Epithelial cell of prostate (primary cell): Measurements from ENCODE around the gene NEGR1.

Experiments used
- DNase-seq: peaks from one replicate; pipeline ENCODE4 v3.0.0-alpha.2; 2011; ENCODE audit warnings: low read depth, low spot score
- H3K27ac ChIP-seq: fragments of 450-650 bp; 2 replicates; pipeline ENCODE4 v1.5.1; 2017; ENCODE audit warnings: mild to moderate bottlenecking

Gene NEGR1

DNA sequence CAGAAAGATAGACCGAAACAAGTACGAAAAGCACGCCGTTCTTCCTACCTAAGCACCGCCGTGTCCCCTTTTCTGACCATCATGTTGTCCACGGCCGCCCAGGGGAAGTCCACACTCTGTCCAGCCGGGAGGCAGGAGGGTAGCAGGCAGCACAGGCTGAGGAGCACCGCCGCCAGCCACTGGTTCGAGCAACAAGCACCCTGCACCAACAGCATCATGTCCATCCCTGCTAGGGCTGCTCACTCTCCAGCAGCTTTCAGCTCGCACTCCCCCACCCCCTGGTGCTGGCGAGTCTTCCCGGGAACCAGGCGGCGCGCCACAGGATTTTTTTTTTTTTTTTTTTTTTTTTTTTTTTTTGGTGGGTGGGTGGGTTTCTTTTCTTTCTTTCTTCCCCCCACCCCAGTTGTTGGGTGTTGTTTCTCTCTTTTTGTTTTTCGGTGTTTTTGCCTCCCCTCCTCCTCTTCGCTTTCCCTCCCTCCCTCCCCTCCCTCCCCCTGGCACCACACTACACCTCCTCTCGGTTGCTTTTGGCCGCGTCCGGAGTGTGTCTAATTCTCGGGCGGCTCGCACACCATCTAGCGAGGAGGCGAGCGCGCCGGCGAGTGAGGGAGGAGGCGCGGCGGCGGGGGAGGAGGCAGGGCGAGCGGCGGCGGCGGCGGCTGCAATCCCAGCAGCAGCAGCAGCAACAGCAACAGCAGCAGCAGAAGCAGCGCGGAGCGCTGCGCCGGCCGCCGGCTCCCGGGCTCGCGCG lies at the start of gene NEGR1:
Gene NEGR1 (minus strand): TSS at position 269 of the 751 bp plus-strand sequence.
- peak within 1 kb of the TSS; percentile 90 for H3K27ac ChIP-seq

DNA sequence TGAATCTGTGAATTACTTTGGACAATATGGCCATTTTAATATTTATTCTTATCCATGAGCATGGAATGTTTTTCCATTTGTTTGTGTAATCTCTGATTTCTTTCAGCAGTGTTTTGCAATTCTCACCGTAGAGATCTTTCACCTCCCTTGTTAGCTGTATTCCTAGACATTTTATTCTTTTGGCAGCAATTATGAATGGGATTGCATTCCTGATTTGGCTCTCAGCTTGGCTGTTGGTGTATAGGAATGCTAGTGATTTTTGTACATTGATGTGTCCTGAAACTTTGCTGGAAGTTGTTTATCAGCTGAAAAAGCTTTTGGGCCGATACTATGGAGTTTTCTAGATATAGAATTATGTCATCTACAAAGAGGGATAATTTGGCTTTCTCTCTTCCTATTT lies 44.2 kb upstream of the NEGR1 start:
- no peak for DNase-seq
- H3K27ac ChIP-seq, result no peak overlapping the region

More for the DNA sequence above, at the start of gene NEGR1:
- peak; percentile 54 for DNase-seq

DNA sequence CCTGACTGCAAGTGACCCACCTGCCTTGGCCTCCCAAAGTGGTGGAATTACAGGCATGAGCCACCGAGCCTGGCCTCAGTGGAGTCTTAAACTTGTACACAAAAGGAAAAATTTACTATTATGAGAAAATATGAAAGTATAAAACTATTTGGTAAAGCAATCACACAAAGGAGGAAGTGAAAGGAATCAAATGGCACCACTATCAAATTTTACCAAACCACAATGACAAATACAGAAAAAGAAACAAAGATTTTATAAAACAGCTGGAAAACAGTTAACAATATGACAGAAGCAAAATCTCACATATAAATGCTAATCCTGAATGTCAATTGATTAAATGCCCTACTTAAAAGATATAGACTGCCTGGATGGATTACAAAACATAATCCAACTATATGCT lies 42.1 kb upstream of the NEGR1 start:
- H3K27ac ChIP-seq, result no peak overlapping the region
- no peak for DNase-seq

DNA sequence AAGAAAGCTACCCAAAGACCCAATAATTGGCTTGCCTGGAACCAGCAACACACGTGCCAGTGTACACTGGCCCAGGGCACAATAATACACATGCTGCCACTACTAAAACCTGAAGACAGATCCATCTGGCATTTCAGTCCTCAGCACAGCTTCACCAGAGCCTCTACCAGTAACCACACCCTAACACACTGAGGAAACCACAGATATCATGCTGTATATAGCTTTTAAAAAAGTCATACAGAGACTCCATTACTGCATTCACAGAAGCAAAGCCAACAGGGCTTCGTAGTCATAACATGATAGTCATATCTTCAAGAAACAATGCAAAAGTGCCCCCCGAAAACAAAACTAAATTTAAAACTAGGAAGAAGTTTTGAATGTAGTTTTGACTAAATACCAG lies 40.6 kb upstream of the NEGR1 start:
- no peak for DNase-seq
- no peak overlapping the region for H3K27ac ChIP-seq

DNA sequence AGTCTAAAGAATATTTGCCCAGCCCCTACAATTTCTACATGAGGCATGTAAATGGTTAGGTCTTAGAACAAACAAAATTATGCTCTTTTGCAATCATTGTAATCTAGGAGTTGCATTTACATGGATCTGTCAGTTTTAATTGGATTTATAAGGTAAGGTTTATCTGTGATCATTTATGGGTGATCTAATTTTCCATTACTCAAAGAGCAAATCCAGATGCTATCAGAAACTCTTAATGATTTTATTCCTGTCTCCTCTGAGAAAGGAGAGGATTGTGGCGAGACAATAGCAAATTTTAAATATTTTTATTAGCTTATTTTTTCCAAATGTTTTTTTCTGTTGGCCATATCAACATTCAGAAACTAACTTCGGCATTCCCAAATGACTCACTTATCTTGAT lies 14.2 kb upstream of the NEGR1 start:
- DNase-seq, result no peak

DNA sequence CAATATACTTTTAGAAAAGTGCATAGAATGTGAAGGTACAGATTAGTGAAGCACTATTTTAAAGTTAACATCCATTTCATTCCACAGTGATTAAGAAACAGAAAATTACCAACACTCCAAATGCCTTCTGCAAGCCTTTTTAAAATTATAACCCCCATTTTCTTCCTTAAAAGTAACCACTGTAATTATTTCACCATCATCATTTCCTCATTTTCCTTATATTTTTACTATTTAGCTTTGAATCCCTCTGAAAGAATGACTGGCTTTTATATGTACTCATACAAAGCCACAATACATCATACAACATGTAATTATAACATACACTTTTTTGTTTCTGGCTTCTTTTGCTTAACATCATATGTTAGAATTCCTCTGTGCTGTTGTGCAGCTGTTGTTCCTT lies 6.5 kb upstream of the NEGR1 start:
- H3K27ac ChIP-seq, result no peak overlapping the region
- no peak for DNase-seq

More for the DNA sequence above, 14.2 kb upstream of the NEGR1 start:
- no peak overlapping the region for H3K27ac ChIP-seq

DNA sequence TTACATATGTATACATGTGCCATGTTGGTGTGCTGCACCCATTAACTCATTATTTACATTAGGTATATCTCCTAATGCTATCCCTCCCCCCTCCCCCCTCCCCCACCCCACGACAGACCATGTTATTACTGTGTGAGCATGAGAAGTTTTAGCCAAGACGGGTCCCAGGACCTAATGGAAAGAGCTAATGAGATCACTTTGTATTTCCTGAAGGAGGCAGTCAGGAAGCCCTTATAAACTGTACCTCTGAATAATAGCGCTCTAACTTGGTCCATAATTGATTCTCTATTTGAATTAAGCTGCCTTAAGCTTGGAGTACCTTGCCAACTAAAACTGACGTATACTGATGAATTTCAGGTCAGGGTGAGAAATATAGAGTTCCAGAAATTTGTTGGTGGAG lies 4.1 kb upstream of the NEGR1 start:
- no peak overlapping the region for H3K27ac ChIP-seq
- no peak for DNase-seq

DNA sequence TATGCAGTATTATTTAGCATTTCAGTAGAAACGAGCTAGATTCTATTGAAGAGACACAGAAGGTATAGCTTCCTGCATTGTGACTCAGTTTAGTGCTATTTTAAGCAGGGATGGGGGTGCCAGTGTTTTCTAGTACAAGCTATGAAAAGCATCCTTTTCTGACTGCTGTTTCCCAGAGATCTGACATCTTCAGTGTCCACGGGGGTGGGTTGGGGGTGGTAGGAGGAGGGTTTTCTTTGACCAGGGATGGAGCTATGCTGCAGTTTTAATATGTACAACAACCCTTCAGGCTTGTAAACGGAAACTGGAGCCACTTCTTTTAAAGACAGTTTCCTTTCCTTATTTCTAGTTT lies 2.7 kb upstream of the NEGR1 start:
- no peak for DNase-seq
- H3K27ac ChIP-seq, result peak overlapping the region; percentile 90

DNA sequence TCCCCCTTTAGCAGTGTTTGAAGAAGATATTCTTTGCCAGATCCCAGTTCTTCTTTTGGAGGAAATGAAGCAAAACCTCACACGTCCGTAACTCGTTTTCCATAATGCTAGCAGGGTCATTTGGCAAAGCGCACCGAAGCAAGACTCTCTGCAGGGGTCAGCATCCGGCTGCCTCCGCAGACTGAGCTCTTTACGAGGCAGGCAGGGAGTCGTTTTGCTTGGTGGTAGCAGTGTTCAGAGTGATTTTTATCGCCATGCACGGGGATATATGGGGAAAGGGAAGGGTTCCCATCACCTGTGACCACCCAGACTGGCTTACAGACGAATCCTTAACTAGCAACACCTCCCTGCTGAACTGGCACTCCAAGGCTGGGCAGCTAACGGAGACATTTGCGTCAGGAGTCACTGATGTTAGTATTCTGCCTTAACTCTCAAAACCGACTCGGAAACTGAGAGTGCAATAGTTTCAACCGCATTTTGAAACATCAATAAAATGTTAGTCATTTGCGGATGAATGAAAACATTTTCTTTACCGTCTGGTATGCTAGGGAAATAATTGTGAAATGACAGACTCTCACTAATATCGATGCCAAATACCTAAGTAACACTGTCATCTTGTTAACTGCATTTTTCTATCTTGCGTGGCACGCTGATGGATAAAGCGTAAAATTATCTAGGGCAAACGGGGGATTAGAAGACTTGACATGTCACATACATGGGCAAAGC lies 2.2 kb upstream of the NEGR1 start:
- peak; percentile 83 for DNase-seq
- peak overlapping the region; percentile 90 for H3K27ac ChIP-seq

DNA sequence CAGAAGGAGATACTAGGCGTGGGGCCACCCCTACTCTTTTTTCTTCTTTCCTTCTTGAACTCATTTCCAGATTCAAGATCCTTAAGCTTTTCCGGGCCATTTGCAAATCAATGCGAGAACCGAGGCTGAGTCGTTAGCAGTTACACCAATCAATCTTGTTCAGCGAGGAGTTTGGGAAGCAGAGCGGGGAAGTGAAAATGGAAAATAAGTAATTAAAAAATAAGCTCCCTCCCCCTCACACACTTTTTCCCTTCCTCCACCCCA lies 1.7 kb upstream of the NEGR1 start:
- peak overlapping the region; percentile 90 for H3K27ac ChIP-seq
- no peak for DNase-seq

DNA sequence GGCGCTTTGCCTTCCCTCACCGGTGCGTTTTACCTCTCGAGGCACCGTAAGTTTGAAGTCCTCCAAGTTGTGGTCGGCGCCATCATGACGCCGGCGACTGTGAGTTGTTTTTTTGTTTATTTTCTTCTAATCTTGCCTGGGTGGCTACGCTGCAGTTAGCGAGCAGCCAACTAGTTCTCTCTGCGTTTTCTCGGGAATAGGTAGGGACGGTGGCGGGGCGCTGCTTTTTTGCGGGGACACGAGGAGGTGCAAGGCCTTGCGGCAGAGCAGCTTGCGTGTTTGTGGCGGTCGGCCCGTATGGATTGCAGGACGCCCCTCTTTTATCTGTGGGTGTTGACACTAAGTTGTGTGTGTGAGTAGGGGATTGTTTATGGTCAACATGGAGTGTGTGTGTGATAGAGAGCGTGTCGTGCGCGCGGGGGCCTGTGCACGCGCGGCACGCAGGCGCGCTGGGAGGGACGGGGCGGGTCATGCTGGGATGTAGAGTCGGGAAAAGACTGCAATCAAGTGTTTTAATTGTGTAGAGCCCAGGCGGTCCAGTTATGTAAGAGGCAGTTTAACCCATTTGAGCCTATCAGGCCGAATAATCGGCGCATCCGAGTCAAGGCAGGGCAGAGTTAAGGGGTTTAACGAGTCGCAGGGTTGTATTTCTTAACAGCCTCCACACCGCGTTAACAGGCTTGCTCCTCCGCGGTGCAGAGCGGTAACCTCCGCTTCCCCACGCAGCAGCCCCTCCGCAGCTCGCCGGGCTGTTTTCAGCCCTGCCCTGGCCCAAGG lies 1.2 kb upstream of the NEGR1 start:
- peak overlapping the region; percentile 90 for H3K27ac ChIP-seq
- no peak for DNase-seq

DNA sequence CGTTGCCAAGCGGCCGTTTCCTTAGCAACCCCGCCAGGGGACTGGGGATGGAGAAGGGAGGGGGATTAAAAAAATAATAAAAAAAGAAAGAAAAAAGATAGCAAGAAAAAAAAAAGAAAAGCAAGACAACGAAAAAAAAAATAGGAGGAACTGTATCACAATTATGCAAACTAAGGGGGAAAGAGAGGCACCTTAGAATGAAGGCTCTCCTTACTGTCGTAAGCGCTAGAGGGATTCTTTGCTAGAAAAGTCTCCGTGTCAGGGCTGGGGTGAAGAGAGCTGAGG lies 625 bp upstream of the NEGR1 start:
- no peak for DNase-seq
- peak overlapping the region; percentile 90 for H3K27ac ChIP-seq

DNA sequence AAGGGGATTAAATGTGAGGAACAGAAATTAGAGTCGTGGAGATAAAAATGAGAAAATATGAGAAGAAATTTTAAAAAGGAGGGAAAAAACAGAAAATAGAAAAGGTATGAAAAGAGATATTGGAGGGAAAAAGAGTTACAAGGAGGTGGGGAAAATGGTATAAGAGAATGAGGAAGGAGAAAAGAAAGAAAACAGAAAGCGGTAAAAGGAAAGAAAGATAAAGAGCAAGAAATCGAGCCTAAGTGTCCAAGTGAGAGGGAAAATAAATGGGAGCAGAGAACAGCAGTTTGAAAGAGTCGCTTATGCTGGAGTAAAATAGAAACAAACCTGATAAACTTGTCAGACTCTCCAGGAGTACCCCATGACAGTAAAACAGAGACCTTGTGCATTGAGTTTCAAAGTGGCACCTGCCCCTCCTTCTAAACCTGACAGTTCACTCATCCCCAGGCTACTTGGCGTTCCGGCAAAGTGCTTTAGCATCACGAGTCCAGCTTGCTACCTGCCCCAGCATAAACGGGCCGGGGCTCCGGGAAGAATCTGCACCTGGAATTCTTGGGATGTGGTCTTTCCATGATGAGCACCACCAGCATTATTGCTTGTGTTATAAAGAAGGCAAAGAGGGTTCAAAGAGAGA lies 585 bp downstream of the NEGR1 start:
- no peak overlapping the region for H3K27ac ChIP-seq
- DNase-seq, result no peak

DNA sequence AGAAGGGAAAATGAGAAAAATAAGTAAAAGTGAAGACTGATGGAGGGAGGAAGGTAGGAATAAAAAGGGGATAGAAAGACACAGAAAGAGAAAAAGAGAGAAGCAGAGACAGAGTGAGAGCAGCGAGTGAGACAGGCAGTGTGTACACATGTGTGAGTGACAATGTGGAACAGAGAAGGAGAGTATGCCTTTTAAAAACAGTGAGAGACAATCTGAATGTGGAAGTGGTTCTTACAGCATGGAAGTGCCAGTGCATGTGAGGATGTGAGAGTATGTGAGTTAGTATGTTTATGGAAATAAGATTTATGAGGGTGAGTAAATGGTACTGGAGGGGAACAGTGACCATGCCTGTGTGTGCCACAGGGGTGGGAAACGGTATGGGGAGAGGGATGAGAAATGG lies 1.2 kb downstream of the NEGR1 start:
- no peak overlapping the region for H3K27ac ChIP-seq
- DNase-seq, result no peak

DNA sequence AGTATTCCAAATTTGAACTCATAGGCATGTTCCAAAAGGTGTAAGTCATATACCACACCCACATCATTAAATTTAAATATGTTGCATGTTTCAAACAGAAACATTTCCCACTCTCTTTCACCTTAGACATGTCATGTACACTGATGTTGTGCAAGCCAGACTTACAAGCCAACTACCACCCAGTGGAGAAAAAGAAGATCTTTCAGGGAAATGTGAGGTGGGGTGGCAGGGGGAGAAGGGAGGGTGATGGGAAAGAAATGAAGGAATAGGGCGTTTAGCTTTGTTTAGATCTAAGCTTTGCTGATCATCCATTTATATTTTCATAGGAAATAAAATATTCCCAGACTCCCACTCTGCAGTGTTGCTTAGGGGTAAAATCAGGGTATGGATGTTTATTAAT lies 1.6 kb downstream of the NEGR1 start:
- no peak for DNase-seq
- H3K27ac ChIP-seq, result no peak overlapping the region

DNA sequence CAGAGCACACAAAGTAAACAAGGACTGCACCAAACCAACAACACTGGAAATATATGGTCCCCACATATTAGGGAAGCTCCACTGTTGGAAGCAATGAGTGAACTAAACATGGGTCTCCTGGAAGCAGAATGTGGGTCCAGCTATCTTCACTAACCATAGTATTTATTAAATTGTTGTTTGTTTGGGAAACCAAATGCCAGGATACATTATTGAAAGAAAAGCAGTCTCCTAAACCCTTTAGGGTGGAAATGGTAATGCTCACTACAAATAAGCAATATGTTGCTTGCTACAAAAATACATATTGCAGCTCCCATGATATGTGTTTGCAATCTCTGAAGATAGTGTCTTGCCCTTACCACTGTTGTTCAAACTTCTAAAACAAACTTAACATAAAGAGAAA lies 2.2 kb downstream of the NEGR1 start:
- DNase-seq, result no peak
- H3K27ac ChIP-seq, result no peak overlapping the region

DNA sequence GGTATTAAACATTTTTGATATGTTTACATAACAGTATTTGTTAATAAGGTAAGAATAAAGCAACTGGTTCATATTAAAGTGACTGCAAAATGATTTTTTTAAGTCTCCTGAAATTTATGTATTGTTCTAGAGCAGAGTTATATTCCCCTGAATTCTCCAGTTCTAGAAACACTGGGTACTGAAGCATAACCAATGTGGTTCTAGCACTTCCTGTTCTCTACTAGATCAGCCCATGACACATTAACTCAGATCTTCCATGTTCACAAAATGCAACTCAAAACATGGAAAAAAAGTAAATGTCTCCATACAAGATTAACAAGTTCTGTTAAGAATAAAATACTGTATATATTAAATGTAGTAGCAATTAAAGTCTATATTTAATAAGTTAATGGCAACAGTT lies 3.9 kb downstream of the NEGR1 start:
- DNase-seq, result no peak
- H3K27ac ChIP-seq, result no peak overlapping the region

DNA sequence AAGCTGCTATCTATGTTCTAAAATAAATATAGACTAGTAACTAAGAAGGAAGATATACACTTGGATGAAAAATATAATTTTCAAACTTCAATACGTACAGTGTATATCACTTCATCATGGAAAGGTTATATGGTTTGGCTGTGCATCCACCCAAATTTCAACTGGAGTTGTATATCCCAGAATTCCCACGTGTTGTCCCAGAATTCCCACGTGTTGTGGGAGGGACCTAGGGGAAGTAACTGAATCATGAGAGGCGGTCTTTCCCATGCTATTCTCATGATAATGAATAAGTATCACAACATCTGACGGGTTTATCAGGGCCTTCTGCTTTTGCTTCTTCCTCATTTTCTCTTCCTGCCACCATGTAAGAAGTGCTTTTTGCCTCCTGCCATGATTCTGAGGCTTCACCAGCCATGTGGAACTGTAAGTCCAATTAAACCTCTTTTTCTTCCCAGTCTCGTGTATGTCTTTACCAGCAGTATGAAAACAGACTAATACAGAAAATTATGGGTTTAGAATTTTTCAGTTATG lies 10.7 kb downstream of the NEGR1 start:
- H3K27ac ChIP-seq, result no peak overlapping the region
- no peak for DNase-seq

DNA sequence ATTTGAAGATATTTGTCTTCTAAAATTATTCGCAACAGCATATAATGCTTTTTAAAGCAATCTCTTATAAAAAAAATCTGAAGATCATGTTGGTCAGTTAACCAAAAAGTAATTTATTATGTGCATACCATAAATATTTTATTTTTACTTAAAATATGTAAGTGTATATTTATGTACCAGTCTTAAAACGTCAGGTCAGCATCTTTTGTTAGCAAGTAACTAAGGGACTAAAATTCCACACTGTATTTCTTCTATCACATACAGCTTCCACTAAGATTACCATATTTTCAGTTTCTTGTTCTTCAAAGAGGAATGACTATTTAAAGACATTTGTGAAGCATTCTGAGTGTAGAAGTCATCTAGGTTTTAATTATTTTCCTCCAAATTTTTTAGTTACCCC lies 19.6 kb downstream of the NEGR1 start:
- DNase-seq, result no peak
- no peak overlapping the region for H3K27ac ChIP-seq

DNA sequence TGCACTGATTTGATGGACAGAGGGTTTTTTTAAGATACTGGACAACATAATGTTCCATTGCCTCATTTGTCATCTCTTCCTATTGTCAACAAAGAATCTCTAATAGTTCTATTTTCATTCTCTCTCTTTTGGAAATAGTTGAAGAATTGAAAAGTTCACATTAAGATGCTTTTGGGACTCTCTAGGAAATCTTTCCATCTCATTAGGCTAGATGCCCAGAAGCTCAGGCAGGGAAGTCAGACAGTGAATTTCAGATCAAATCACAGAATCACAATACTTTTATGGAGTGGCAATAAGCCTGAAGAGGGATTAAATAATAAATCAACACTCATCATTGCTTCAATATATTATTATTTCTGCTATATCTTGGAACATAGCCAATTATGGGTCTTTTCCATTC lies 29.2 kb downstream of the NEGR1 start:
- no peak for DNase-seq
- no peak overlapping the region for H3K27ac ChIP-seq

DNA sequence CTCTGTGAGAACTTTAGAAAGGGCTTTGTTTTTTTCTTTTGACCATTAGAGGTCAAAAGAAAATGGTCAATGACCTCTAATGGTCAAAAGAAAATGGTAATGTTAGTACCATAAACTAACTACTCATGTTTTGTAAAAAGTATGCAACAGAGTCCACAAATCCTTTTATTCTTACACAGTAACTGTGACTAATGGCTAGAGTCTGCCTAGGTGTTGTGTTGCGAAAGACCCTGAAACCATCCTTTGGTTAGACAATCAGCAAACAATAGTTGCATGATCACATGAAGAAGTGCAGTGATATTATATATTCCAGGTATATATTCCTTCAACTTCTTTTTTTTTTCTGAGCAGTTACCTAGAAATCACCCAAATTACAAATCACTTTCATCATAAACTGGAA lies 40.9 kb downstream of the NEGR1 start:
- peak; percentile 46 for DNase-seq
- H3K27ac ChIP-seq, result no peak overlapping the region
